GM12878 (cell line): ENCODE results near the gene HNMT.

Experiments used
- ATF3 ChIP-seq: IDR thresholded peaks from 2 replicates; pipeline ENCODE4 v1.6.1; 2011; ENCODE audit warnings: low read depth, mild to moderate bottlenecking, low read length, moderate library complexity, borderline replicate concordance; ENCODE audit errors: extremely low read depth
- CHD1 ChIP-seq: IDR thresholded peaks from 2 replicates; pipeline ENCODE4 v1.6.1; 2012; ENCODE audit warnings: low read depth, low read length, improper control_type of control experiment
- CHD2 ChIP-seq: IDR thresholded peaks from 2 replicates; pipeline ENCODE4 v1.6.1; 2011; ENCODE audit warnings: low read depth, low read length, improper control_type of control experiment, borderline replicate concordance
- DPF2 ChIP-seq: fragments of 450-650 bp; IDR thresholded peaks from 2 replicates; pipeline ENCODE4 v1.6.1; 2017; ENCODE audit warnings: mild to moderate bottlenecking
- REST ChIP-seq: IDR thresholded peaks from 2 replicates; pipeline ENCODE4 v1.6.1; 2012; ENCODE audit warnings: mild to moderate bottlenecking, low read depth, low read length
- RFX5 ChIP-seq: IDR thresholded peaks from 2 replicates; pipeline ENCODE4 v1.6.1; 2011; ENCODE audit warnings: low read depth, low read length, improper control_type of control experiment
- TCF7 ChIP-seq: IDR thresholded peaks from 2 replicates; pipeline ENCODE4 v1.6.1; 2014; ENCODE audit warnings: antibody characterized with exemption, borderline replicate concordance
- ZNF24 ChIP-seq: fragments of 450-650 bp; IDR thresholded peaks from 2 replicates; pipeline ENCODE4 v1.6.1; 2017; ENCODE audit warnings: antibody characterized with exemption, mild to moderate bottlenecking

GRCh38 chr2:137942833-137943677 lies 21.2 kb upstream of the HNMT start:
- TF ChIP-seq ATF3, result no peak
- TF ChIP-seq CHD2, result no peak
- no peak for TF ChIP-seq TCF7
- no peak for TF ChIP-seq CHD1
- no peak for TF ChIP-seq ZNF24
- no peak for TF ChIP-seq RFX5
- no peak for TF ChIP-seq DPF2
- TF ChIP-seq REST, result no peak
